GM12801 (cell line): Measurements from ENCODE around the gene BCAS3.

Source experiments
- TF ChIP-seq, protein P1 (sequence below): IDR thresholded peaks from one replicate; pipeline ENCODE4 v1.5.1; 2011; ENCODE audit warnings: control low read depth; ENCODE audit not compliant: insufficient read length; ENCODE audit errors: extremely low read depth

Gene BCAS3

DNA sequence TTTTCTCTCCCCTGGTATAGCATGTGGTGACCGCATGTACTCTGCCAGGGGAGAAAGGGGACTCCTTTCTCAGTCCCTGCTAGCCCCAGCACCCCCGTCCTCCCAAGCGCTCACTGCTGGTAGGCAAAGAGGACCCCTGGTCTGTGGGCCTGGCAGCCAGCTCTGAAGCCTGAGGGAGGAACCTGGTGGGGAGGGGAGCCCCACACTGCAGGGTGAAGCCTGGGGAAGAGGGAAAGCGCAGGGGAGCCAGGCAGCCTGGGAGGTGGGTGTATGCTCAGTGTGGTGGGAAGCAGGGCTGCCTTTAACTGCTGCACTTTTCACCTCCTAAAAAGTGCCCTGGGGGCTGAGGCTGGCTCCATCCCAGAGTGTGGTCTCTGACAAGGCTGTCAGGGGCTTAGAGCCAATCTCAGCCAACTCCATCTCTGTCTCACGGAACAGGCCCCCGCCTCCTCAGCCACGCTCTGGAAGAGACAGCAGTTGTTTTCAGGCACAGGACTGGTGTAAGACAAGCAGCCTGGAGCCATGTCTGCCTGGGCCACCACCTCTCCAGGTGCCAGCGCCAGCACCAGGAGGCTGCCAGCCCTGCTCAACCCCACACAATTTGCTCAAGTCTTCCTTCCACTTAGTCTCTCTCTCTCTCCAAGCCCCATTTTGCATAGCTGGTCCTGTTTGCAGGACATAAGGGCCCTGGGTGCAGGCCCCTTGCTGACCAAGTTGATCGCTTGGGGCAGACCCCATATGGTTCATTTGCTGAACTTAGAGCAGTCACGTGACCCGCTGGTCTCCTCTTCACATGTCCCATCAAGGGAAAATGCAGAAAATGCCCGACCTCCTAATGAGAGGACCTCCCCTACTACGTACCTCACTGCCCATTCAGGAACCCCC, 707.3 kb downstream of the BCAS3 start:
- TF ChIP-seq, protein P1, sequence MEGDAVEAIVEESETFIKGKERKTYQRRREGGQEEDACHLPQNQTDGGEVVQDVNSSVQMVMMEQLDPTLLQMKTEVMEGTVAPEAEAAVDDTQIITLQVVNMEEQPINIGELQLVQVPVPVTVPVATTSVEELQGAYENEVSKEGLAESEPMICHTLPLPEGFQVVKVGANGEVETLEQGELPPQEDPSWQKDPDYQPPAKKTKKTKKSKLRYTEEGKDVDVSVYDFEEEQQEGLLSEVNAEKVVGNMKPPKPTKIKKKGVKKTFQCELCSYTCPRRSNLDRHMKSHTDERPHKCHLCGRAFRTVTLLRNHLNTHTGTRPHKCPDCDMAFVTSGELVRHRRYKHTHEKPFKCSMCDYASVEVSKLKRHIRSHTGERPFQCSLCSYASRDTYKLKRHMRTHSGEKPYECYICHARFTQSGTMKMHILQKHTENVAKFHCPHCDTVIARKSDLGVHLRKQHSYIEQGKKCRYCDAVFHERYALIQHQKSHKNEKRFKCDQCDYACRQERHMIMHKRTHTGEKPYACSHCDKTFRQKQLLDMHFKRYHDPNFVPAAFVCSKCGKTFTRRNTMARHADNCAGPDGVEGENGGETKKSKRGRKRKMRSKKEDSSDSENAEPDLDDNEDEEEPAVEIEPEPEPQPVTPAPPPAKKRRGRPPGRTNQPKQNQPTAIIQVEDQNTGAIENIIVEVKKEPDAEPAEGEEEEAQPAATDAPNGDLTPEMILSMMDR = no peak

- TF ChIP-seq, protein P1 = no peak
Measured at GRCh38 chr17:61385577-61386236, 708.1 kb downstream of the BCAS3 start.

DNA sequence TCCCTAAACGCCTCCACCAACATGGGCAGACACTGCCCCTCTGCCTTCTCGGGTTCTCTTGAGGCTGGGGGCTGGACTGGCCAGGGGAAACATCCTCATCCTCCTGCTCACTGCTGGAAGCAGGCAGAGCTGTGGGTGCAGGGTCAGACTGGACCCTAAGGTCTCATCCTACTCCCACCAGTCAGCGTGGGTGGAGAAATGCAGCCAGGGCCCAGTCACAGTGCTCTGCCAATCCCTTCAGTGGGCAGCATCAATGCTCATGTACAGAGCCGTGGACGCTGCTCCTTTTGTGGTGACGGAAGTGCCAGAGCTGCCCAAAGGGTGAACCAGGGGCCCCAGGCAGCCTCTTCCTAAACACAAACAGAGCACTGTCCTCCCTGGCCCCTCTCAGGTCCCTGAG, 708.6 kb downstream of the BCAS3 start:
- TF ChIP-seq, protein P1 = no peak

DNA sequence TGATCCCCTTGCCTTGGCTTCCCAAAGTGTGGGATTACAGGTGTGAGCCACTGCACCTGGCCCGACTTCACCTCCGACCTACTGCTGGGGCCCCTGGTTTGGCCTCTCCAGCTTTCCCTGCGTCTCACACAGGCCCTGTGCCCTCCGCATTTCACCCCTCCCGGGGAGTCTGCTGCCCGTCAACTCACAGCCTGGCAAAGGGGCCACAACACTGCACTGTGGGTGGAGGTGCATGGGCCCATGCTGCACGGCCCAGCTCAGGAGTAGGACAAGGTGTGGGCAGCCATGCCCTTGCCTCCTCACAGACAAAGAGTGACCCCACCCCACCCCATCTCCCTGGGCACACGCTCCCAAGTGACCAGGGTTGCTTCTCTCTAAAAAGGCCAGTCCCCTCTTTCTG, 709.4 kb downstream of the BCAS3 start:
- TF ChIP-seq, protein P1 = no peak

GRCh38 chr17:61387511-61388305, 710.1 kb downstream of the BCAS3 start:
- TF ChIP-seq, protein P1 = no peak

DNA sequence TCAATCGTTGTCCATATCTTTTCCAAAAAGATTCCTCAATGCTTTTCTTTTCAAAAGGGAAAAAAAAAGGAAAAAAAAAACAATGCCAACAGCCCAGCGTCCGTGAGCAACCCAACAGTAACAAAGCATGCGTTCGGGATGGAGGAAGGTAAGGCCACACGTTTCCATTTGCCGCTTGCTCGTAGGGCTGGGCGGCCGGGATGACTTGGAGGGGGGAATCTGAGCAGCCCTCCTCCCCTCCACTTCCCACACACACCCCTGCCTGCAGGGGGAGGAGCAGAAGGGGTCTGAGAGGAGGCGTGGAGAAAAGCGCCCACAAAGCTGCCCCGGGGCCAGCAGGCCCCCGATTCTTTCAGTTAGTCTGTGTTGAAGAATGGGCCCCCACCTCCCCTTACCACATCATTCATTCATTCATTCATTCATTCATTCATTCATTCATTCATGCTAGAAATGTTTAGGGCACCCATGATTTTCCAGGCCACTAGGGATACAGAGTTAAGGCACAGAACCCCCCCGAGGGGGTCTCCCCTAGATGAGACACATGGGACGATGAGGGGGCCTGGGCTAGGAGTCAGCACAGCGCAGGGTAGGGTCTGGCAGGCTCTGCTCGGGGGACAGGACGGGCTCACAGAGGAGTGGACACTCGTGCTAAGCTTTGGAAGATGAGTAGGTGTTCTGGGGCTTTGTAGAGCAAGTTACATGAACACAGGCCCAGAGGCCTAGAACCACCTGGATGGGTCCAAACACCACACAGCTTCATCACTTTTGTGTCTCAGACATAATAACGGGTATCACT, 711.1 kb downstream of the BCAS3 start:
- TF ChIP-seq, protein P1 = no peak
